A673 (cell line): ENCODE results near the gene IFNW1.

Source experiments
- EZH2 ChIP-seq: fragments of 200-600 bp; sonication (generic); IDR thresholded peaks from 2 replicates; pipeline ENCODE4 v1.6.1; 2017; ENCODE audit warnings: borderline replicate concordance, low read depth, mild to moderate bottlenecking, mixed read lengths, antibody characterized with exemption, low read length; ENCODE audit not compliant: poor library complexity, severe bottlenecking
- TF ChIP-seq, protein P1 (sequence below): fragments of 300-800, 200-600 bp; sonication (generic); conservative IDR thresholded peaks from 2 replicates; pipeline ENCODE4 v1.5.1; 2017; ENCODE audit warnings: low read depth, mild to moderate bottlenecking, antibody characterized with exemption, low read length, moderate library complexity, mixed read lengths

DNA sequence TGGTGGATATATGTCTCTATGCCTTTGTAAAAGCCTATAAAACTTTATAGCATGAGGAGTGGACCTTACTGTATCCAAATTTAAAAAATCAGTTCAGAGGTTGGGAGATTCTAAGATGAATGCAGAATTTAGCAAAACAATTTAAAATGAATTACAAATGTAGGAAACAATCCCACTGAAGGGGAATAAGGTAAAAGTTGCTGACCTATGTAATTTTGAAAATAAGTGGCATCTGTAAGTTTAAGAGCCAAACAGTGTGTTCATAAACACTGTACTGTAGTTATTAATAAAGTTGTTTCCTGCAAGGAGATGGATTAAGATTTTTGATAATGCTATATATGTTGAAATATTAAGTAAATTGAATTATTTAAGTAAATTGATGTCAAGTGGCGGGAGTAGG lies 4.6 kb downstream of the IFNW1 start:
- TF ChIP-seq, protein P1, sequence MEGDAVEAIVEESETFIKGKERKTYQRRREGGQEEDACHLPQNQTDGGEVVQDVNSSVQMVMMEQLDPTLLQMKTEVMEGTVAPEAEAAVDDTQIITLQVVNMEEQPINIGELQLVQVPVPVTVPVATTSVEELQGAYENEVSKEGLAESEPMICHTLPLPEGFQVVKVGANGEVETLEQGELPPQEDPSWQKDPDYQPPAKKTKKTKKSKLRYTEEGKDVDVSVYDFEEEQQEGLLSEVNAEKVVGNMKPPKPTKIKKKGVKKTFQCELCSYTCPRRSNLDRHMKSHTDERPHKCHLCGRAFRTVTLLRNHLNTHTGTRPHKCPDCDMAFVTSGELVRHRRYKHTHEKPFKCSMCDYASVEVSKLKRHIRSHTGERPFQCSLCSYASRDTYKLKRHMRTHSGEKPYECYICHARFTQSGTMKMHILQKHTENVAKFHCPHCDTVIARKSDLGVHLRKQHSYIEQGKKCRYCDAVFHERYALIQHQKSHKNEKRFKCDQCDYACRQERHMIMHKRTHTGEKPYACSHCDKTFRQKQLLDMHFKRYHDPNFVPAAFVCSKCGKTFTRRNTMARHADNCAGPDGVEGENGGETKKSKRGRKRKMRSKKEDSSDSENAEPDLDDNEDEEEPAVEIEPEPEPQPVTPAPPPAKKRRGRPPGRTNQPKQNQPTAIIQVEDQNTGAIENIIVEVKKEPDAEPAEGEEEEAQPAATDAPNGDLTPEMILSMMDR: no peak
- no peak for TF ChIP-seq EZH2
